ENCODE data around the gene TEX2. TPM values are rescaled to one million over a fixed set of nuclear protein-coding genes. Genes with fewer than 3 reads are reported as not detected.

The TEX2 gene
- total and polyA plus RNA-seq, 9 of the 15 experiments (the other 6 are each of a cell fraction or from before 2014, with no cell fraction given), result 4.1 to 27.6 (median 19.3) TPM

- Histone ChIP-seq H3K9ac (ENCODE audit: insufficient read depth in 1 of 2, low read depth in 2 of 2, low read length in 2 of 2) (no peak overlapping the region), H2AFZ (ENCODE audit: low read depth, low read length) (no peak overlapping the region), H3K4me2 (ENCODE audit: insufficient read depth, low read length) (no peak overlapping the region), H3K27ac (ENCODE audit: extremely low read depth, low read depth, low read length) (no peak overlapping the region), H3K36me3 (ENCODE audit: control insufficient read depth, insufficient read depth, low read length) (no peaks in the 10 kb centered on the region), H3K79me2 (ENCODE audit: control insufficient read depth, insufficient read depth, low read length) (no peaks in the 10 kb centered on the region), H3K4me3 (no peak overlapping the region), H3K4me1 (replicated peaks in 1 of 2; ENCODE audit: control insufficient read depth in 2 of 2, insufficient read depth in 2 of 2, low read length in 2 of 2) (no peaks in the 10 kb centered on the region), H4K20me1 (replicated peaks; ENCODE audit: control insufficient read depth, insufficient read depth, low read length) (no peaks in the 10 kb centered on the region), H3K27me3 (ENCODE audit: control insufficient read depth in 2 of 2, insufficient read depth in 2 of 2, low read length in 2 of 2) (no peaks in the 10 kb centered on the region), H3K9me1 (ENCODE audit: control insufficient read depth, insufficient read depth, low read length) (no peaks in the 10 kb centered on the region), H3K9me3 (replicated peaks; ENCODE audit: control insufficient read depth, insufficient read depth, low read depth, low read length) (no peaks in the 10 kb centered on the region)
- in situ Hi-C loops (cut with MboI), result loop anchor here (5.0 kb wide), 1 partner anchor 125 kb away; no protein-coding TSS in a partner anchor
- DNase-seq (ENCODE audit: extremely low read depth in 1 of 4, low spot score in 3 of 4) (no peak), FAIRE-seq (no peak), ATAC-seq (no peak)
- intact Hi-C loops (cut with micrococcal nuclease), result no loop called here
- WGBS (ENCODE audit: insufficient coverage, low coverage, missing lambda C conversion rate), result 44% methylated on average over 11 of the region's 11 CpGs
- no TSS peak for BruUV-seq (replicated peaks)
- POLR2A ChIA-PET, result interaction anchor here (2.5 kb wide), 1 partner anchor 131 kb away, joined by 8 read pairs; no protein-coding TSS in a partner anchor
- TF ChIP-seq FOXO4 (CRISPR knock-in tag; IDR thresholded peaks at IDR 0.05) (no peak), NFIX (CRISPR knock-in tag; IDR thresholded peaks at IDR 0.05; ENCODE audit: low read depth) (no peak)
- CTCF ChIA-PET (ENCODE audit: low intra/inter-chr PET ratio), result no interaction called here
Measured at GRCh38 chr17:64276961-64277505, 14.0 kb upstream of the TEX2 start.

GRCh38 chr17:64275016-64275415, 12.0 kb upstream of the TEX2 start:
- Histone ChIP-seq H3K4me3 (no peak overlapping the region), H4K20me1 (replicated peaks; ENCODE audit: control insufficient read depth, insufficient read depth, low read length) (no peaks in the 10 kb centered on the region), H3K27me3 (ENCODE audit: control insufficient read depth in 2 of 2, insufficient read depth in 2 of 2, low read length in 2 of 2) (no peaks in the 10 kb centered on the region), H3K36me3 (ENCODE audit: control insufficient read depth, insufficient read depth, low read length) (no peaks in the 10 kb centered on the region), H3K4me1 (replicated peaks in 1 of 2; ENCODE audit: control insufficient read depth in 2 of 2, insufficient read depth in 2 of 2, low read length in 2 of 2) (no peaks in the 10 kb centered on the region), H2AFZ (ENCODE audit: low read depth, low read length) (no peak overlapping the region), H3K9me3 (replicated peaks; ENCODE audit: control insufficient read depth, insufficient read depth, low read depth, low read length) (no peaks in the 10 kb centered on the region), H3K9ac (ENCODE audit: insufficient read depth in 1 of 2, low read depth in 2 of 2, low read length in 2 of 2) (no peak overlapping the region), H3K79me2 (ENCODE audit: control insufficient read depth, insufficient read depth, low read length) (no peaks in the 10 kb centered on the region), H3K9me1 (ENCODE audit: control insufficient read depth, insufficient read depth, low read length) (no peaks in the 10 kb centered on the region), H3K4me2 (ENCODE audit: insufficient read depth, low read length) (no peak overlapping the region), H3K27ac (ENCODE audit: extremely low read depth, low read depth, low read length) (no peak overlapping the region)
- intact Hi-C loops (cut with micrococcal nuclease) (no loop called here), in situ Hi-C loops (cut with MboI) (loop anchor here (5.0 kb wide), 1 partner anchor 123 kb away; no protein-coding TSS in a partner anchor)
- ChIA-PET POLR2A (interaction anchor here (2.5 kb wide), 1 partner anchor 129 kb away, joined by 8 read pairs; no protein-coding TSS in a partner anchor), CTCF (ENCODE audit: low intra/inter-chr PET ratio) (no interaction called here)
- ATAC-seq (no peak), DNase-seq (ENCODE audit: extremely low read depth in 1 of 4, low spot score in 3 of 4) (no peak), FAIRE-seq (no peak)
- BruUV-seq (replicated peaks), result no TSS peak
- WGBS (ENCODE audit: insufficient coverage, low coverage, missing lambda C conversion rate), result 2% methylated on average over 3 of the region's 3 CpGs
- TF ChIP-seq MTF1 (CRISPR knock-in tag; IDR thresholded peaks at IDR 0.05; ENCODE audit: borderline replicate concordance) (no peak), ZNF436 (CRISPR knock-in tag; IDR thresholded peaks at IDR 0.05) (no peak), HNRNPL (IDR thresholded peaks at IDR 0.05; ENCODE audit: low read depth, low read length) (no peak), ZNF57 (CRISPR knock-in tag; IDR thresholded peaks at IDR 0.05) (no peak), ZSCAN29 (IDR thresholded peaks at IDR 0.05) (no peak), EGR1 (conservative IDR thresholded peaks at IDR 0.05) (no peak), FOXP4 (CRISPR knock-in tag; IDR thresholded peaks at IDR 0.05; ENCODE audit: borderline replicate concordance) (no peak), SLC30A9 (CRISPR knock-in tag; IDR thresholded peaks at IDR 0.05) (no peak), ZNF77 (CRISPR knock-in tag; IDR thresholded peaks at IDR 0.05) (no peak), YY1 (IDR thresholded peaks at IDR 0.05; ENCODE audit: borderline replicate concordance in 1 of 3, control insufficient read depth in 1 of 3, extremely low read depth in 1 of 3, insufficient read depth in 3 of 3, insufficient read length in 1 of 3, insufficient replicate concordance in 2 of 3, low read depth in 1 of 3, low read length in 2 of 3) (no peak), BACH1 (tag; IDR thresholded peaks at IDR 0.05) (no peak)
